Gastrocnemius medialis (tissue), 4 donors: ENCODE data around the gene SH3GL2.

Experiments
- POLR2A ChIP-seq, 2 donors: fragments of 450-650 bp; IDR thresholded peaks; one replicate each; pipeline ENCODE4 v1.6.1; 2017; ENCODE audit warnings: antibody characterized with exemption in 2 of 2, mild to moderate bottlenecking in 2 of 2, moderate library complexity in 2 of 2
- TF ChIP-seq, protein P1 (sequence below), 5 experiments: fragments of 450-650 bp in 3 of 5; fragments of 200-600 bp in 2 of 5; sonication (generic) in 2 of 5; IDR thresholded peaks in 4 of 5; conservative IDR thresholded peaks in 1 of 5; 1 replicate in 4 of 5; 2 replicates in 1 of 5; pipeline ENCODE4 v1.5.1; 2016 to 2019; ENCODE audit warnings: antibody characterized with exemption in 5 of 5, mild to moderate bottlenecking in 3 of 5, moderate library complexity in 3 of 5

DNA sequence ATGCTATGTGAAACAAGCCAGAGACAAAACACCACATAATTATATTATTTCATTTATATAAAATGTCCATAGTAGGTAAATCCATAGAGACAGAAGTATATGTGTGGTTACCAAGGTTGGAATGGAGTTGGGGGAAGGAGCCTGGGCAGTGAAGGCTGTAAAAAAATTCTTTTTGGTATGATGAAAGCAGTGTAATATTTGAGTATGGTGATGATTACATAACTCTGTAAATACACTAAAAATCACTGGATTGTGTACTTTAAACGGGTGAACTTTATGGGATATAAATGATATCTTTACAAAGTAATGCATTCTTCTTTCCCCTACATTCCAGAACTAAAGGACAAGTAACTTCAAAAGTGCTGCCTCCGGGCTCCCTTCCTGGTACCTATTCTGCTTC lies 155.8 kb downstream of the SH3GL2 start:
- TF ChIP-seq, protein P1, sequence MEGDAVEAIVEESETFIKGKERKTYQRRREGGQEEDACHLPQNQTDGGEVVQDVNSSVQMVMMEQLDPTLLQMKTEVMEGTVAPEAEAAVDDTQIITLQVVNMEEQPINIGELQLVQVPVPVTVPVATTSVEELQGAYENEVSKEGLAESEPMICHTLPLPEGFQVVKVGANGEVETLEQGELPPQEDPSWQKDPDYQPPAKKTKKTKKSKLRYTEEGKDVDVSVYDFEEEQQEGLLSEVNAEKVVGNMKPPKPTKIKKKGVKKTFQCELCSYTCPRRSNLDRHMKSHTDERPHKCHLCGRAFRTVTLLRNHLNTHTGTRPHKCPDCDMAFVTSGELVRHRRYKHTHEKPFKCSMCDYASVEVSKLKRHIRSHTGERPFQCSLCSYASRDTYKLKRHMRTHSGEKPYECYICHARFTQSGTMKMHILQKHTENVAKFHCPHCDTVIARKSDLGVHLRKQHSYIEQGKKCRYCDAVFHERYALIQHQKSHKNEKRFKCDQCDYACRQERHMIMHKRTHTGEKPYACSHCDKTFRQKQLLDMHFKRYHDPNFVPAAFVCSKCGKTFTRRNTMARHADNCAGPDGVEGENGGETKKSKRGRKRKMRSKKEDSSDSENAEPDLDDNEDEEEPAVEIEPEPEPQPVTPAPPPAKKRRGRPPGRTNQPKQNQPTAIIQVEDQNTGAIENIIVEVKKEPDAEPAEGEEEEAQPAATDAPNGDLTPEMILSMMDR (IDR thresholded peaks at IDR 0.05 in 4 of 5, conservative IDR thresholded peaks at IDR 0.05 in 1 of 5), result no peak
- no peak for TF ChIP-seq POLR2A (IDR thresholded peaks at IDR 0.05)
